Activated CD4-positive, alpha-beta memory T cell treated with anti-CD3 and anti-CD28 coated beads, Interleukin-2, amount 10 ng/mL, durations not matched to agents 7 days and 5 days (primary cell): ENCODE measurements around the gene DNAH10. TPM values are rescaled to one million over a fixed set of nuclear protein-coding genes. Genes with fewer than 3 reads are reported as not detected.
"Not testable (repeated sequence)": the region's sequence is repeated elsewhere in the genome, so short reads cannot be mapped to it uniquely, and the experiment has no call there.

Experiments
- CTCF ChIA-PET: fragments of 350-600 bp; sonication (Branson Sonifier 250); formaldehyde crosslinking; loops from one replicate; lab custom pipeline; 2021; ENCODE audit warnings: antibody characterized with exemption, inconsistent platforms; lab: Charles Lee
- POLR2A ChIA-PET: fragments of 350-600 bp; sonication (Branson Sonifier 250); formaldehyde crosslinking; loops from one replicate; lab custom pipeline; 2021; ENCODE audit warnings: antibody characterized with exemption; lab: Charles Lee
- DNase-seq: peaks from one replicate; pipeline ENCODE4 v3.0.0-alpha.2; 2020
- H3K27ac Mint-ChIP-seq: one replicate; pipeline ENCODE4 v1.8.0; 2021; ENCODE audit warnings: mild to moderate bottlenecking, mixed read lengths
- H3K27me3 Mint-ChIP-seq: one replicate; pipeline ENCODE4 v1.8.0; 2021; ENCODE audit warnings: mixed read lengths
- H3K36me3 Mint-ChIP-seq: one replicate; pipeline ENCODE4 v1.8.0; 2021; ENCODE audit warnings: low read depth, mixed read lengths
- H3K4me1 Mint-ChIP-seq: one replicate; pipeline ENCODE4 v1.8.0; 2021; ENCODE audit warnings: mixed read lengths
- H3K4me3 Mint-ChIP-seq: one replicate; pipeline ENCODE4 v1.8.0; 2021; ENCODE audit warnings: mild to moderate bottlenecking, mixed read lengths
- H3K9me3 Mint-ChIP-seq: one replicate; pipeline ENCODE4 v1.8.0; 2021; ENCODE audit warnings: mixed read lengths
- total RNA-seq, 2 experiments: library from RNA; stranded (reverse); gene quantifications; one replicate each; pipeline ENCODE4 v1.2.3, GENCODE V29; 2021

Gene DNAH10
- total RNA-seq, 2 experiments from 2014 or later, result 0.13 TPM; not detected in 1

DNA sequence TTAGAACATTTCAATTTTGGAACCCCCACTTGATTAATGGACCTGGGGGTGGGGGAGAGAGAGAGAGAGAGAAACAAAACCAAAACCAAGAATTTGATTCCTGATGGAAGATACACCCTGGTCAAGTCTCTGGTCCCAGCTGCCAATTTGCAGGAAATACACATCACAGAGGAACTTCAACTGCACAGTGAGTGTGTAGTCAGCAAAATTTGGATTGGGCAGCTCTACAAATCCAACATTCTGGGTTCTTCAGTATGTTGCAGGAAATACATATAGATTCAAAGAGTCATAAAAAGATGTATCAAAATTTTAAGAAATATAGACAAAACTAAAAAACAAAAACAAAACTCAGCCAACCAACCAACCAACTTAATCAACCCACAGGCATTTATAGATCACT is 17.4 kb downstream of the DNAH10 start:
- ChIA-PET CTCF (interaction anchor here (1.2 kb wide), 1 partner anchor 126 kb away, joined by 3 read pairs; no protein-coding TSS in a partner anchor), POLR2A (interaction anchor here (0.5 kb wide), 1 partner anchor 132 kb away, joined by 3 read pairs; no protein-coding TSS in a partner anchor)
- peaks cover 13% of the 10 kb centered on the region for H3K27me3 Mint-ChIP-seq
- H3K9me3 Mint-ChIP-seq, result peaks cover 4% of the 10 kb centered on the region
- no peak for DNase-seq
- no peak overlapping the region for H3K4me3 Mint-ChIP-seq
- H3K36me3 Mint-ChIP-seq, result peaks cover 3% of the 10 kb centered on the region
- no peaks in the 10 kb centered on the region for H3K4me1 Mint-ChIP-seq
- H3K27ac Mint-ChIP-seq, result no peak overlapping the region

GRCh38 chr12:123782997-123783792 is 21.1 kb downstream of the DNAH10 start:
- H3K36me3 Mint-ChIP-seq, result no peaks in the 10 kb centered on the region
- ChIA-PET POLR2A (no interaction called here), CTCF (interaction anchor here (1.4 kb wide), 1 partner anchor 9 kb away, joined by 3 read pairs; no protein-coding TSS in a partner anchor)
- DNase-seq, result no peak
- H3K4me3 Mint-ChIP-seq, result no peak overlapping the region
- no peaks in the 10 kb centered on the region for H3K4me1 Mint-ChIP-seq
- H3K27ac Mint-ChIP-seq, result no peak overlapping the region
- H3K27me3 Mint-ChIP-seq, result peaks cover 9% of the 10 kb centered on the region
- no peaks in the 10 kb centered on the region for H3K9me3 Mint-ChIP-seq

GRCh38 chr12:123787466-123787865 is 25.4 kb downstream of the DNAH10 start:
- H3K27ac Mint-ChIP-seq, result no peak overlapping the region
- H3K36me3 Mint-ChIP-seq, result no peaks in the 10 kb centered on the region
- ChIA-PET CTCF (no interaction called here), POLR2A (no interaction called here)
- H3K9me3 Mint-ChIP-seq, result peaks cover 1% of the 10 kb centered on the region
- no peak for DNase-seq
- H3K4me1 Mint-ChIP-seq, result no peaks in the 10 kb centered on the region
- H3K4me3 Mint-ChIP-seq, result no peak overlapping the region
- H3K27me3 Mint-ChIP-seq, result peaks cover 4% of the 10 kb centered on the region

DNA sequence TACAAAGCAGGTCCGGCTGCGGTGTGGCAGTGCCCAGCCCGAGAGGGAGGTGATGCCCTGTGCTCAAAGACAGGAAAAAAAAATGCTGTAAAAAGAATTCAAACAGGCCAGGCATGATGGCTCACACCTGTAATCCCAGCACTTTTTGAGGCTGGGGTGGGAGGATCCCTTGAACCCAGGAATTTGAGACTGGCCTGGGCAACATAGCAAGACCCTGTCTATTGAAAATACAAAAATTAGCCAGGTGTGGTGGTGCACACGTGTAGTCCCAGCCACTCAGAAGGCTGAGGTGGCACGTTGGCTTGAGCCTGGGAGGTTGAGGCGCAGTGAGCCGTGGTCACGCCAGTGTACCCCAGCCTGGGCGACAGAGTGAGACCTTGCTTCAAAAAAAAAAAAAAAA is 26.4 kb downstream of the DNAH10 start:
- Mint-ChIP-seq H3K36me3 (no peaks in the 10 kb centered on the region), H3K27ac (no peak overlapping the region), H3K27me3 (no peaks in the 10 kb centered on the region), H3K9me3 (peaks cover 1% of the 10 kb centered on the region), H3K4me1 (no peaks in the 10 kb centered on the region), H3K4me3 (no peak overlapping the region)
- ChIA-PET CTCF (no interaction called here), POLR2A (no interaction called here)
- no peak for DNase-seq

- H3K27me3 Mint-ChIP-seq, H3K4me3 Mint-ChIP-seq, H3K27ac Mint-ChIP-seq, POLR2A ChIA-PET, H3K36me3 Mint-ChIP-seq, DNase-seq, H3K9me3 Mint-ChIP-seq, H3K4me1 Mint-ChIP-seq: not testable (repeated sequence)
- CTCF ChIA-PET, result interaction anchor here (0.7 kb wide), 1 partner anchor 196 kb away, joined by 3 read pairs; no protein-coding TSS in a partner anchor
These were observed 27.3 kb downstream of the DNAH10 start for GRCh38 chr12:123789422-123789821.

DNA sequence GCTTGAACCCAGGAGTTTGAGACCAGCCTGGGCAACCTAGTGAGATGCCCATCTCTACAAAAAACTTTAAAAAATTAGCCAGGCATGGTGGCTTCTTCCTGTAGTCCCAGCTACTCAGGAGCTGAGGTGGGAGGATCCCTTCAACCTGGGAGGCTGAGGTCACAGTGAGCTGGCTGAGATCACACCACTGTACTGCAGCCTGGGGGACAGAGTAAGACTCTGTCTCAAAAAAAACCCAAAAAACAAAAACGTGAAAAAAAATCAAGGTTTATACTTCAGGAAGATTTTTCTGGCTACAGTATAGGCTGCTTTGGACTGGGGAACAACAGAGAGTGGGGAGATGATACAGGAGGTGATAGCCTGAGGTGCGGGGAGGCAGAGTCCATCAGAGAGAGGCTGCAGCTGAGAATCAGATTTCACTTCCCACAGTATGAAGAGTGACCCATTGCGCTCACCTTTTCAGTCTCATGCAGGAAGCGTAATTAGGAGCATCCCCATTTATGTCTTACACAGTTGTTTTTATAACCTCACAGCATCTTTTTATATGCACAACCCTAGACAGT is 28.9 kb downstream of the DNAH10 start:
- CTCF ChIA-PET, result no interaction called here
- Mint-ChIP-seq H3K36me3 (no peaks in the 10 kb centered on the region), H3K27ac (no peak overlapping the region), H3K4me3 (no peak overlapping the region), H3K9me3 (peaks cover 1% of the 10 kb centered on the region), H3K4me1 (no peaks in the 10 kb centered on the region), H3K27me3 (no peaks in the 10 kb centered on the region)
- POLR2A ChIA-PET, result no interaction called here
- DNase-seq, result no peak

GRCh38 chr12:123794027-123794426 is 31.9 kb downstream of the DNAH10 start:
- ChIA-PET POLR2A (no interaction called here), CTCF (no interaction called here)
- no peaks in the 10 kb centered on the region for H3K27me3 Mint-ChIP-seq
- H3K4me3 Mint-ChIP-seq, result no peak overlapping the region
- H3K4me1 Mint-ChIP-seq, result no peaks in the 10 kb centered on the region
- H3K36me3 Mint-ChIP-seq, result no peaks in the 10 kb centered on the region
- H3K27ac Mint-ChIP-seq, result no peak overlapping the region
- no peak for DNase-seq
- H3K9me3 Mint-ChIP-seq, result peaks cover 1% of the 10 kb centered on the region

DNA sequence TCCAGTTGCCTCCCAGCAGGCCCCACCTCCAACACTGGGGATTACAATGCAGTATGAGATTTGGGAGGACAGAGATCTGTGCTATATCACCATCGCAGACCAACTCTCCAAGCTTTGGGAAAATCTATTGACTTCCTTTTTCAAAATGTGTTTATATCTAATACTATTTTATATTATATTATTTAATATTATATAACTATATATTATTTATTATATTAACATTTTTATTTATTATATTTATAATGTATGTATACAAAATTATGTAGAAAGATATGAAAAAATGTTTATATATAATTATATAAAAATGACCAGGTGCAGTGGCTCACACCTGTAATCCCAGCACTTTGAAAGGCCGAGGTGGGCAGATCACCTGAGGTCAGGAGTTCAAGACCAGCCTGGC is 36.4 kb downstream of the DNAH10 start:
- Mint-ChIP-seq H3K4me3 (no peak overlapping the region), H3K27ac (no peak overlapping the region), H3K36me3 (no peaks in the 10 kb centered on the region), H3K4me1 (no peaks in the 10 kb centered on the region), H3K27me3 (no peaks in the 10 kb centered on the region), H3K9me3 (no peaks in the 10 kb centered on the region)
- no peak for DNase-seq
- ChIA-PET CTCF (no interaction called here), POLR2A (no interaction called here)

- Mint-ChIP-seq H3K4me1 (no peaks in the 10 kb centered on the region), H3K36me3 (no peaks in the 10 kb centered on the region), H3K27me3 (no peaks in the 10 kb centered on the region), H3K9me3 (no peaks in the 10 kb centered on the region), H3K27ac (no peak overlapping the region), H3K4me3 (no peak overlapping the region)
- CTCF ChIA-PET, result no interaction called here
- POLR2A ChIA-PET, result no interaction called here
- no peak for DNase-seq
These were observed 37.1 kb downstream of the DNAH10 start for GRCh38 chr12:123799227-123799626.

DNA sequence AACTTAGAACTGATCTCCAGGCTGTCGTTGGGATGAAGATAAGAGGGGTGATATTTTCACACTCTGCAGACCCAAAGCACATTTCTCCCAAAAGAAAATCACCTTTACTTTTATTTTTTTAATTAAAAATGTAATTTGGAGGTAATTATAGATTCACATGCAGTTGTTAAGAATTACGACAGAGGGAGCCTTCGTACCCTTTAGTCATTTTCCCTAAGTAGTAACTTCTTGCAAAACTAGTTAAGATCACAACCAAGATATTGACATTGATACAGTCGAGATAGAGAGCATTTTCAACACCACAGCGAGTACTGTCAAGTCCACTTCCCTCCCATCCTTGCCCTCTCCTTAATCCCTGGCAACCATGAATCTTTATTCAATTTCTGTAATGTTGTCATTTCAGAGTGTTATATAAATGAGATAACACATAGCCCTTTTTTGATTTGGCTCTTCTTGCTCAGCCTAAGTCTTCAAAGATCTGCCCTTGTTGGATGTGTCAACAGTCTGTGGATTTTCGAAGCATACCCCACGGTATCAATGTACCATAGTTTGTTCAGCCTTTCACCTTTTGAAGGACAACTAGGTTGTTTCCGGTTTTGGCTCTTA is 39.6 kb downstream of the DNAH10 start:
- H3K27me3 Mint-ChIP-seq, result no peaks in the 10 kb centered on the region
- H3K4me3 Mint-ChIP-seq, result no peak overlapping the region
- no peaks in the 10 kb centered on the region for H3K4me1 Mint-ChIP-seq
- ChIA-PET CTCF (interaction anchor here (0.6 kb wide), 1 partner anchor 39 kb away, joined by 6 read pairs; no protein-coding TSS in a partner anchor), POLR2A (no interaction called here)
- H3K36me3 Mint-ChIP-seq, result no peaks in the 10 kb centered on the region
- no peak overlapping the region for H3K27ac Mint-ChIP-seq
- DNase-seq, result no peak
- H3K9me3 Mint-ChIP-seq, result no peaks in the 10 kb centered on the region

DNA sequence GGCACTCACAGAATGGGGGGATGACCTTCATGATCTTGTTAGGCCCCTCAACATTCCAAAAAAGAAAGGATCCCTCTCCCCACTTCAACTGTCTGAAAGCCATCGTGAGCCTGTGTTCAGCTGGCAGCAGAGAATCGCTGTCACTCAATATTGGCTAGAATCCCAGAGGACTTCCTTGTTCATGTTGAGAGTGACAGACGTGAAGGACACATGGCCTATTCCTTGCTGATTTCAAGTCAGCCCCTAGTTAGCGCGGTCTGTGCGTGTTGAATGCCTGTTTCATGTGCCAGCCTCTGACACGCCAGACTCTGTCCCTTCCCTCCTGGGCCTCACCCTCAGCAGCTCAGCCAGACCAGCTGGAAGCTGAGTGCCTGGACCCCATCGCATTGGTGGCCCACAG is 43.1 kb downstream of the DNAH10 start:
- ChIA-PET POLR2A (no interaction called here), CTCF (no interaction called here)
- Mint-ChIP-seq H3K27me3 (peaks cover 12% of the 10 kb centered on the region), H3K4me1 (no peaks in the 10 kb centered on the region), H3K9me3 (no peaks in the 10 kb centered on the region), H3K4me3 (no peak overlapping the region), H3K27ac (no peak overlapping the region), H3K36me3 (no peaks in the 10 kb centered on the region)
- DNase-seq, result no peak

DNA sequence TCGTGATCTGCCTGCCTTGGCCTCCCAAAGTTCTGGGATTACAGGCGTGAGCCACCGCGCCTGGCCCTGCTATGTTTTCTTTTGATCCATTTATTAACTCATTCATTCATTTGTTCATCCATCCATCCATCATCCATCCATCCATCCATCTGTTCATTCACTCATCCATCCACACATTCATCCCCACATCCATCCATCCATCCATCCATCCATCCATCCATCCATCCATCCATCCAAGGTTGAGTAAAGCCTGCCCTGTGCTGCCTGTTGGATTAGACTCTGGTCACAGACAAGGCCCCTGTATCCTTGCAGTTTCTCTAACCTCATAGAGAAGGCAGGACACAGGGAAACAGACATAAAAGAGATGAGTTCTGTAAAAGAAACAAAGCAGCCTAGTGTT is 44.9 kb downstream of the DNAH10 start:
- POLR2A ChIA-PET, result no interaction called here
- CTCF ChIA-PET, result no interaction called here
- Mint-ChIP-seq H3K27me3 (peaks cover 12% of the 10 kb centered on the region), H3K36me3 (no peaks in the 10 kb centered on the region), H3K4me1 (peaks cover 4% of the 10 kb centered on the region), H3K27ac (no peak overlapping the region), H3K4me3 (no peak overlapping the region), H3K9me3 (no peaks in the 10 kb centered on the region)
- no peak for DNase-seq

DNA sequence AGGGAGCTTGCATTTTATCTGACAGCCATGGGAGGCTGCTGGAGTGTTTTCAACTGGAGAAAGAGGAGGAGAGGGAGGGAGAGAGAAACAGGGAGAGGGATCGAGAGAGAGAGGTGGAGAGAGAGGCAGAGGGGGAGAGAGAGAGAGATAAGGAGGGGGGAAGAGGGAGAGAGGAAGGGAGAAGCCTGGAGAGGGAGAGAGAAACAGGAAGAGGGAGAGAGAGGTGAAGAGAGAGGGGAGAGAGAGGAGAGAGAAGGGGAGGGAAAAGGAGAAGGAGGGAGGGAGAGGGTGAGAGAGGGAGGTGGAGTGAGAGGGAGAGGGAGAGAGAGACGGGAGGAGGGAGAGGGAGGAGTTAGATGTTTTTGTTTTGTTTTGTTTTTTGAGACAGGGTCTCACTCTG is 45.6 kb downstream of the DNAH10 start:
- Mint-ChIP-seq H3K27ac (no peak overlapping the region), H3K4me1 (peaks cover 7% of the 10 kb centered on the region), H3K9me3 (no peaks in the 10 kb centered on the region), H3K27me3 (peaks cover 13% of the 10 kb centered on the region), H3K4me3 (no peak overlapping the region), H3K36me3 (no peaks in the 10 kb centered on the region)
- ChIA-PET CTCF (no interaction called here), POLR2A (no interaction called here)
- DNase-seq, result no peak
